GM19324 (cell line): ENCODE data around the gene FAM180B.
"Not testable (repeated sequence)": the region's sequence is repeated elsewhere in the genome, so short reads cannot be mapped to it uniquely, and the experiment has no call there.

Source experiments
- ATAC-seq: cut with Tn5 transposase; IDR thresholded peaks from one replicate; pipeline ENCODE4 v1.9.1; 2021; ENCODE audit warnings: mild to moderate bottlenecking, moderate library complexity; ENCODE audit not compliant: unreplicated experiment, low FRiP score

Gene FAM180B, protein sequence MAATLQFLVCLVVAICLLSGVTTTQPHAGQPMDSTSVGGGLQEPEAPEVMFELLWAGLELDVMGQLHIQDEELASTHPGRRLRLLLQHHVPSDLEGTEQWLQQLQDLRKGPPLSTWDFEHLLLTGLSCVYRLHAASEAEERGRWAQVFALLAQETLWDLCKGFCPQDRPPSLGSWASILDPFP

DNA sequence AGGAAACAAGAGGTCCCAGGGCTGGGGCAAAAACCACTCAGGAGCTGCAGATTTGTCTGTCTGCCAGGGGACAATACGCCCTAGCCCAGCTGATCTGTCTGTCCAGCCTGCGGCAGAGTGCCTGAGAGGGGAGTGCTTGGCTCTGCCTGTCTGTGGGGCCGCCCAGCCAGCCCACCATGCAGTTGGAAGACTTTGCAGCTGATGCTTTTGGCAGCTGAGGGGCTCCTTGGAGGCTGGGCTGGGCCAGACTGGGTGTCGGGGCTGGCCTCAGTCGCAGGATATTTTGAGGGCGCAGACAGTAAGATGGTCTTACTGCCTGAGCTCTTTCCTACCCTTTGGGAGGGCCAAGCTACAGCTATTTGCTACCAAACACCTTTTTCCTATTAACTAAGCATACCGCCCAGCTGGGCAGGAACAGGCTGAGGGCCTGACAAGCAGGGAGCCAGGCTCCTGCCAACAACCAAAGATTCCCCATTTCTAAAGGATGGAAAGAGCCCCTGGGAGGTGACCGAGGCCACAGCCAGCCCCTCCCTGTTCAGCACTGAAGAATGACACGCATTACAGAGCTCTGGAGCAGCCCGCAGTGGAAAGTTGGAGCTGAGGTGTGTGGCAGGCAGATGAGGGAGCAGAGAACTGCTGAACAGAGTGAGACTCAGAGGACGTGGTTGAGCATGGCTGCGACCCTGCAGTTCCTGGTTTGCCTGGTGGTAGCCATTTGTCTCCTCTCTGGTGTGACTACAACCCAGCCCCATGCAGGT lies at the start of gene FAM180B:
Gene FAM180B, plus strand, starts transcription at position 581 of the 758 bp plus-strand sequence. Its CDS starts 91 bp downstream, at position 672.
- ATAC-seq, result no peak

DNA sequence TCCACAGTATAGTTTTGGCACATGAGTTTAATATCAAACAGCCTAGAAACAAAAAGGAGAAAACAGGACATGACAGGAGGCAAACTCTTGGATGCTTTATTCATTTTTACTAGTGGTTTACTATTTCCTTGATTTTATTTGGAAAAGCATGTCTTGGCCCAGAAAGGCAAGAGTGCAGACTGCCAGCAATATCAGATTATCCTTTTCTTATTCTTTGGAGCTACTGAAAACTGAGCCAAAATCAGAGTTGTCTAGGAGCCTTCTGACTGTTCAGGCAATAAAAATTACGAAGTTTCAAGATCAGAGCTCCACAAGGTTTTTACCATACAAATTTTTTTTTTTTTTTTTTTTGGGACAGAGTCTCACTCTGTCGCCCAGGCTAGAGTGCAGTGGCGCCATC lies 49.6 kb upstream of the FAM180B start:
- ATAC-seq, result no peak

DNA sequence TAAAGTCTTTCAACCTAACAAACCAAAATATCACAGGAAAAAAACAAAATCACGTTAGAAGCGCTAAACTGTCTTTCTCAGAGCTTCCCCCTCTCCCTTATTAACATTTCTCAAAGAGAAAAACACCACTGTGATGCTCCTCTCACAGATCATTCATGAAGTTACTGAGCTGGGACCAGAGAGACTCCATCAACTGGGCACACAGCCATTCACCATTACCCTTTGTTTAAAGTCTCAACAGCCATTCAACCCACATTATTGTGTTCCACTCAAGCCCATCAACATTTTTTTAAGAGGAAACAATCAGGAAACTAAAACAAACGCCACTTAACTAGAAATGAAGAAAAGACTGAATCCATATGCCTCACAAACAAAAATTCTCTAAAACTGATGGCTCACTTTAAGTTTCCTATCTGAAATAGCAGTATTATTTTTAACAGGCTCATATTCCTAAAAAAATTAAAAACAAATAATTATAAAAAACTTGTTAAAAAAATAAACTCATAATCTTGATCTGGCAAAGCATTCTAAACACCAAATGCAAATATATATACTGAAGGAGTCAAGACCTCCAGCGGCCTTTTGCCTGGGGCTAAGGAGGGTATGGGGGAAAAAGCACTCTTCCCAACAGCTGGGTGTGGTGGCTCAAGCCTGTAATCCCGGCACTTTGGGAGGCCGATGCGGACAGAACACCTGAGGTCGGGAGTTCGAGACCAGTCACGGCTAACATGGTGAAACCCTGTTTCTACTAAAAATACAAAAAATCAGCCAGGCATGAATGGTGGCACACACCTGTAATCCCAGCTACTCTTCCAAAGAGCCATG lies 47.5 kb upstream of the FAM180B start:
- no peak for ATAC-seq

DNA sequence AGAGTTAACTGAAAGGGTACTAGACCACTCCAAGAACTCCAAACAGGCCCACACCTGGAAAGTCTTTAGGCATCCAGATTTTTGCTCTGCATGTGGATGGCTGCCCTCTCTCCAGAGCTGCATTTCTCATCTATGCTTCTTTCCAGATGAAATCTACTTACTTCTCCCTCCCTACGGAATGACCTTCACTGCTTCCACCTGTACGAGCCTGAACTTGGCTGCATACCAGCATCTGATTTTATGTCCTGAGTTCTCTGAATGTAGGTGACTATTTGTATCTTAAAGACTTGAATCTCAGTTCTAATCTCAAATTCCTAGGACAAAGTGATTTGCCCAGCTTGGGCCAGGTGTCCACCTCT lies 46.8 kb upstream of the FAM180B start:
- ATAC-seq, result no peak

DNA sequence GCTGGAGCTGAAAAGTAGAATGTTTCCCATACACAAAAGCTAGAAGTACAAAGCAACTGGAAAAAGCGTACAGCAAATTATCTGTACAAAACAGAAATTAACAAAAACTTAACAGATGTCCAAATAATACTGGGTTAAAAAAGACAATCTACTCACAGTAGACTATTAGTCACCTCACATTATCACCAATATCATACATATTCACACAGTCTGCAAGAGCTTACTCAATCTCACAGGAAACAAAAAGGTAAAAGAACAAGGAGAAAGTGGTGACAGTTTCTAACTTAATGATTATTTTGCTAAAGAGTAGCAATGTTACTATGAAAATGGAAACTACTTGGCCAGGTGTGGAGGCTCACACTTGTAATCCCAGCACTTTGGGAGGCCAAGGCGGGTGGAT lies 45.4 kb upstream of the FAM180B start:
- no peak for ATAC-seq

DNA sequence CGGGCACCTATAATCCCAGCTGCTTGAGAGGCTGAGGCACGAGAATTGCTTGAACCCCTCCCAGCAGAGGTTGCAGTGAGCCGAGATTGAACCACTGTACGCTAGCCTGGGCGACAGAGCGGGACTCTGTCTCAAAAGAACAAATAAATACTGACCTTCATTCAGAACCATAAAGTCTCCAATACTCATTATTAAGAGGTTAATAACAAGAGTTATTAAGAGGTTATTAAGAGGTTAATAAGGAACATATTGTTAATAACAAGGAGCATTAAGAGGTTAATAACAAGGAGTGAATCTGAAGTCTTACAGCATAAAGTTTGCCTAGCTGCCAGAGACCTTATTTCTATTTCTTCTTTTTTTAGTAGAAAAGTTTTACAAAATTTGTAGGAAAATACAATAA lies 41.2 kb upstream of the FAM180B start:
- ATAC-seq, result no peak

DNA sequence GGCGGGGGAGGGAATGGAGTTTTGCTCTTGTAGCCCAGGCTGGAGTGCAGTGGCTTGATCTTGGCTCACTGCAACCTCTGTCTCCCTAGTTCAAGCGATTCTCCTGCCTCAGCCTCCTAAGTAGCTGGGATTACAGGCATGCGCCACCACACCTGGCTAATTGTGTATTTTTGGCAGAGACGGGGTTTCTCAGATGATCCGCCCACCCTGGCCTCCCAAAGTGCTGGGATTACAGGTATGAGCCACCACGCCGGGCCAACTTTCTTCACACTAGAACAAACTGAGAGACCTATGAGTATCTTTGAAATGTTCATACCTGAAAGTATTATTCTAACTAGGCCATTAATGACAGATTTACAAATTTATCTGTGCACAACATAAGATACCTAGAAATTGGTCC lies 40.2 kb upstream of the FAM180B start:
- ATAC-seq, result not testable (repeated sequence)

DNA sequence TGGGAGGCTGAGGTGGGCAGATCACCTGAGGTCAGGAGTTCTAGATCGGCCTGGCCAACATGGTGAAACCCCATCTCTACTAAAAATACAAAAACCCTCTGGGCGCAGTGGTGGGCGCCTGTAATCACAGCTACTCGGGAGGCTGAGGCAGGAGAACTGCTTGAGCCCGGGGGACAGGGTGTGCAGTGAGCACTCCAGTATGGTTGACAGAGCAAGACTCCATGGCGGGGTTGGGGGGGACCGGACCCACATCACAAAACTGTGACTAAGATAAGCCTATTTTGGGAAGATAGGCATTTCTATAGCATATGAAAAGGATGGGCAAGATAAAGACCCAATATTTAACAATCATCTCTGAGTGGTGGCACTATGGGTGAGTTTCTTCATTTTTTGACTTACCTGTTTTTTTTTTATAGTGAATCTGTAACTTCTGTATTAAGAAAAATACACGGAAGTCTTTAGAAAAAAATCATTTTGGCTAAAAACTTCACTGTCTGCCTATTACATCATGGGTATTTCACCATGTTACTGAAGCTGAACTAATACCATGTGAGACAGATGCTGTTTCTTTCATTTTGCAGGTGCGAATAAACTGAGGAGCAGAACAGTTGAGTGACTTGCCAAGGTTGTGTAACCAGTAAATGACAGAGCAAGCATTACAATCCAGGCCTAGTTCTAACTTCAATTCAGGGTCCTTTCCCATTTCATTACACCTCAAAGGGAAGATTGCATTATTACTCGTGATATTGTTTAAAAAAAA lies 36.0 kb upstream of the FAM180B start:
- no peak for ATAC-seq

DNA sequence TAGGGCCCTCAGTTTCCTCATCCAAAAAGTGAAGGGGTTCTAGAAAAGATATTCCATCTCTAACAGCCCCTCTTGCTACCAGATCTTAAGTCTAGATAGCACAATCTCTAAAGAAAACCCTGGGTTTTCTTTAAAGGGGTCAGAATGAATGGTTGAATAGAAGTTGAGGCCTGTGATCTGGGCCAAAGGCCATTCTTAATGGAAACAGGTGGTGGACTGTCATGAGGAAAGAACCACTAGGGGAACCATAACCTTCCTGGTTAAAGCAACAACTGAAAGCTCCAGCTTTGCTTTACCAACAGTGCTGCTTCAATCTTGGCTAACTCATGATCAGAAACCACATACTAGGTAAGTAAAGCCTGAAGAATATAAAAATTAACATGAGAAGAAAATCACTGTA lies 35.4 kb upstream of the FAM180B start:
- no peak for ATAC-seq

DNA sequence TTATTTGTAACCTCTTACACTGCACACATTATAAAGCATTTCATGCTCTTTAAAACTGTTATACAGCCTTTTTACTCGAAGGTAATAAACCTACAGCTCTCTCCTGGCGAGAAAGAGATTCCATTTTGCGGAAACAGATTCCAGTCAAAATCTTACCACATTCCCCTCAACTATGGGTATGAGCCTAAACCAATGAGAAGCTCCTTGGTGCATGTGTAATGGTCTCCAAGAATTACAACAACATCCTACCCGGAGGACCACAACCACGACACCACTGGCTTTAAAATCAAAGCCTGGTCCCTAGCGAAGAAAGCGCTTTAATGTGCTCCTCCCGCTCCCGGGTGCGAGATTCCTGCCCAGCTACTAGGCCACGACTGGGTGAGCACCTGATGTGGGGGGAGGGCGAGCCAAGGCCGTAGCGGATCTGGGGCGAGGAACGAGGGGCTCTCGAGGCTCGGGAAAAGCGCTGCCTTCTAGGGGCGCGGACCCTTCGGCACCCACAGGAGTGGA lies 34.4 kb upstream of the FAM180B start:
- no peak for ATAC-seq

DNA sequence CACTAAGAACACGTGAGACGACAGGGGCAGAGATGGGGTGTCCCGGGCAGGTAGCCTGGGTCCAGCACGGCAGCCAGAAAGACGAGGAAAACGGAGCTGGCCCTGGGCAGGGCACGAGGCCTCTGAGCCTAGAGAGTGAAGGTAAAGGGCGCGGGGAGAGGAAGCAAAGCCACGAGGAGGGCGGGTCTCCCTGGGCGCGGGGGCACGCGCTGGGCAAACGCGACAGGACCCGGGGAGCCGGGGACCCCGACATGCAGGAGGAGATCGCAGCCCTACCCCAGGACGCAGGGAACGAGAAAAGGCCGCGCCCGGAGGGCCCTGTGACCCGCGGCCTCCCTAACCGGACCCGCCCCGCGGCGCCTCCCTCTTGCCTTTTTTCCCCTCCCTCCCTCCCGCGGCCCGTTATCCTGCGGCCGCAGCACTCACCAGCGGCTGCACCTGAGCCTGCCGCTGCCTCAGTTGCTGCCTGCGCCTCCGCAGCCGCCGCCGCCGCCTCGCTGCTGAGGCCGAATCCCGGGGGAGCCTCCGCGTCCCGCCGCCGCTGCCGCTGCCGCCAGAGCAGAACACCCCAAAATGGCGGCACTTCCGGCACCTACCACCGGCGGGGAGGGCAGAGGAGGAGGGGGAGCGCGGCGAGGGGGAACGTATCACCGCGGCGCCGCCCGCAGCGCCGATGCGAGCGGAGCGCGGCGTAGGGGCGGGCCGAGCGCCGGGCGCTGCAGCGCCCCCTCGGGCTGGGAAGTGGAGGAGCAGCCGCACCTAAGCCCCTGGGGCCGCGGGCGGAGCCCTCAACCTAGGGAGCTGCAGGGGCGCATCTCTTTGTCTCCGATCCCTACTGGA lies 33.7 kb upstream of the FAM180B start, which contains the start of gene CELF1:
Gene CELF1, minus strand, starts transcription at position 567 of the 840 bp plus-strand sequence. CDS start 53,609 bp downstream, outside the sequence.
- peak; percentile 94 for ATAC-seq

DNA sequence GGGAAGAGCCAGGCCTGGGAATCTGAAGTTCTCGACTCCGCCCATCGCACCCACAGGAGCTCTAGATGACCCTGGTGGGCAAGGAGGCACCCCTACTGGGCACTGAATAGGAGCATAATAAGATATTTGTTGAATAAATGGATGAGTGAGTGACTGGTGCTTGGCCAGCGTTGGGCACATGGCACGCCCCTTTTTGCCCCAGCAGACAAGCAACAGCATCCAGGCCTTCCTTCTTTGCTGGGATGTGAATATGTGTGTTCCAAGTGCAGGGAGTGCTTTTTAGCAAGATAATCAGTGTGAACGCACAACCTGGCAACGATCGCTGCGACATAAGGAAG lies 33.1 kb upstream of the FAM180B start:
- ATAC-seq, result peak; percentile 4

DNA sequence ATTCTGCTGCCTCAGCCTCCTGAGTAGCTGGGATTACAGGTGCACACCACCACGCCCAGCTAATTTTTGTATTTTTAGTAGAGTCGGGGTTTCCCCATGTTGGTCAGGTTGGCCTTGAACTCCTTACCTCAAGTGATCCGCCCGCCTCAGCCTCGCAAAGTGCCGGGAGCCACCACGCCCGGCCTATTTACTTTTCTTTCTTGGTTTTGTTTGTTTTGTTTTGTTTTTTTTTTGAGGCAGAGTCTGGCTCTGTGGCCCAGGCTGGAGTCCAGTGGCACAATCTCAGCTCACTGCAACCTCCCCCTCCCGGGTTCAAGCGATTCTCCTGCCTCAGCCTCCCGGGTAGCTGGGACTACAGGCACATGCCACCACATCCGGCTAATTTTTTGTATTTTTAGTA lies 29.5 kb upstream of the FAM180B start:
- ATAC-seq, result not testable (repeated sequence)

DNA sequence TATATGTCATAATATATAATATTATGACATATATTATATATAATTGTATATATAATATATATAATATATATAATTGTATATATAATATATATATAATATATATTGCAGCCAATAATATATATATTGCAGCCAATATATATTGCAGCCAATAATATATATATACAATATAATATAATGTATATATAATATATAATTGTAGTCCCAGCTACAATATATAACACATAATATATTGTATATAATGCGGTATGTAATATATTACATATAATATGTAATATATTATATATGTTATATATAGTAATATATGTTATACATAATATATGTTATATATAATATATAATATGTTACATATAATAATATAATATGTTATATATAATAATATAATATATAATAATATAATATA lies 27.8 kb upstream of the FAM180B start:
- ATAC-seq, result no peak

DNA sequence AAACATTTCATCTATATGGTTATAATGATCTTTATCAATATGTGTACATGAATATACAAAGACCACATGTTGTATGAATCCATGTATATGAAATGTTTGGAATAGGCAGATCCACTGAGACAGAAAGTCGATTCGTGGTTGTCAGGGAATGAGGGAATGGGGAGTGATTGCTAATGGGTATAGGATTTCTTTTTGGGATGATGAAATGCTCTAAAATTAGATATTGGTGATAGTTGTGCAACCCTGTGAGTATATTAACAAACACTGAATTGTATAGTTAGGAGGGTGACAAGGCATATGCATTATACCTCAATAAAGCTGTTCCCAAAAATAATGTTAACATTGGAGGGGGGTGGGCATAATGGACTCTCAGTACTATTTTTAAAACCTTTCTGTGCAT lies 26.1 kb upstream of the FAM180B start:
- no peak for ATAC-seq

DNA sequence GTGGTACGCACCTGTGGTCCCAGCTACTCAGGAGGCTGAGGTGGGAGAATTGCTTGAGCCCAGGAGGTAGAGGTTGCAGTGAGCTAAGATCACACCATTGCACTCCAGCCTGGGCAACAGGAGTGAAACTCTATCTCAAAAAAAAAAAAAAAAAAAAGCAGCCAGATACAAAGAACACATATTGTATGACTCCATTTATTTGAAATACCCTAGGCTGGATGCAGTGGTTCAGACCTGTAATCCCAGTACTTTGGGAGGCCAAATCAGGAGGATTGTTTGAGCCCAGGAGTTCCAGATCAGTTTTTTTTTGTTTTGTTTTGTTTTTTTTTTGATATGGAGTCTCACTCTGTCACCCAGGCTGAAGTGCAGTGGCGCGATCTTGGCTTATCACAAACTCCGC lies 24.1 kb upstream of the FAM180B start:
- not testable (repeated sequence) for ATAC-seq

DNA sequence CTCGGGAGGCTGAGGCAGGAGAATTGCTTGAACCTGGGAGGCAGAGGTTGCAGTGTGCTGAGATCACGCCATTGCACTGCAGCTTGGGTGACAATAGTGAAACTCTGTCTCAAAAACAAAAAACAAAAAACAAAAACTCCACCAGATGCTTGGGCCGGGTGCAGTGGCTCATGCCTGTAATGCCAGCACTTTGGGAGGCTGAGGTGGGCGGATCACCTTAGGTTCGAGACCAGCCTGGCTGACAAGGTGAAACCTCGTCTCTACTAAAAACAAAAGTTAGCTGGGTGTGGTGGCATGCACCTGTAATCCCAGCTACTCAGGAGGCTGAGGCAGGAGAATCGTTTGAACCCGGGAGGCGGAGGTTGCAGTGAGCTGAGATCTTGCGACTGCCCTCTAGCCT lies 22.1 kb upstream of the FAM180B start:
- not testable (repeated sequence) for ATAC-seq

DNA sequence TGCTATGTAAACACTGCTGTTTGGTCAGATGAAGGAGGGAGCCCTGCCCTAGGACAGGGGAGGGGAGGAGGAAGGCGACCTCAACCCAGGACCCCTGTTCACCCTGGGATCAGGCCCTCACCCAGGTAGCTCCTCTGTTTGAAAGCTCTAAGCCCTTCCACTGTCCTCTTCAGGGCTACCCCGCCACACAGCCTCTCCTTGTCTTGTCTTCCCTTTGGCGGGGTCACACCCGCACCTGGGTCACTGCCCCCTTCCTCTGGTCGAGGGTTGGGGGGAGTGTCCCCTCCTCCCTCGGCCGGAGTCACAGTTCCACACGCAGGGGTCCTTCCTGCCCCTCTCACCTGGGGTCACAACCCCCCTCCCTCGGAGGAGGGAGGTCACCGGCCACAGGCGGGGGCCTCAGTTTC lies 21.5 kb upstream of the FAM180B start:
- no peak for ATAC-seq

DNA sequence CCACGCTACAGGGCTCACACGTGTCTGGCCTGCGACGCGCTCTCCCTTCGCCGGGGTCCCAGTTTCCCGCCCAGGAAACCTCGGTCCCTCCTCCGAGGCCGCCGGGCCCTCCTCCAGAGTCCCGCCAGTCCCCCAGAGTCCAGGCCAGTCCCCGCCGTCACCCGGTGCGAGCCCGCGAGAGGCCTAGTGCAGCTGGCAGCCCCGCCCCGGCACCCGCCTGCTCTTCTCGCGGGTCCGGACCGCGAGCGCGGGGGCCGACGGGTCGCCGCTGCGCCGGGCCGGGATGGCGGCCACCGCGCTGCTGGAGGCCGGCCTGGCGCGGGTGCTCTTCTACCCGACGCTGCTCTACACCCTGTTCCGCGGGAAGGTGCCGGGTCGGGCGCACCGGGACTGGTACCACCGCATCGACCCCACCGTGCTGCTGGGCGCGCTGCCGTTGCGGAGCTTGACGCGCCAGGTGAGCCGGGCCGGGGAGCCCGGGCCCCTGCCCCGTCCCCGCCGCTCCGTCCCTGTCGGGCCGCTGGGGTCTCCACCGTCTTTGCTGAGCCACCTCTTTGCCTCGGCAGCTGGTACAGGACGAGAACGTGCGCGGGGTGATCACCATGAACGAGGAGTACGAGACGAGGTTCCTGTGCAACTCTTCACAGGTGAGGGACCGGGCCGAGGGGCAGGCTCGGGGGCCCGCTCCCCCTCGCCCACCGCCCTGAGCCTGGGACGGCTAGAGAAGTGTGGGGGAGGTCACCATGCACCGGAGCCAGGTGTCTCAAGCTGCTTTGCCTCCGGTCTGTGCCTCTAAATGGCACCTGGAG lies 20.9 kb upstream of the FAM180B start, which contains the start of gene PTPMT1:
Gene PTPMT1, plus strand, starts transcription at position 260 of the 809 bp plus-strand sequence. Its CDS starts 24 bp downstream, at position 284.
- peak; percentile 82 for ATAC-seq
